Neural cell (in vitro differentiated cells): Measurements from ENCODE around the gene OPRPN. TPM values are rescaled to one million over a fixed set of nuclear protein-coding genes. Genes with fewer than 3 reads are reported as not detected.

Experiments
- H2AFZ ChIP-seq: fragments of 200-600, 300-800 bp; sonication (generic), shearing (Covaris generic); 2 replicates; pipeline ENCODE4 v1.6.0; 2014; ENCODE audit warnings: low read depth, mild to moderate bottlenecking, antibody characterized with exemption, low read length, moderate library complexity
- H3F3A ChIP-seq: fragments of 200-600 bp; shearing (Covaris generic); 2 replicates; pipeline ENCODE4 v1.6.1; 2016; ENCODE audit warnings: mild to moderate bottlenecking, moderate library complexity, mixed read lengths, antibody characterized with exemption, low read length; ENCODE audit not compliant: insufficient read depth, poor library complexity, severe bottlenecking
- H3K27ac ChIP-seq: fragments of 200-600, 300-800 bp; sonication (generic), shearing (Covaris generic); 2 replicates; pipeline ENCODE4 v1.5.1; 2014; ENCODE audit warnings: mild to moderate bottlenecking, low read length, moderate library complexity
- H3K27me3 ChIP-seq: fragments of 300-800, 200-600 bp; sonication (generic), shearing (Covaris generic); 2 replicates; pipeline ENCODE4 v1.6.0; 2014; ENCODE audit warnings: mild to moderate bottlenecking, low read depth, low read length, moderate library complexity; ENCODE audit not compliant: insufficient read depth
- H3K36me3 ChIP-seq: fragments of 300-800, 200-600 bp; sonication (generic), shearing (Covaris generic); 2 replicates; pipeline ENCODE4 v1.5.1; 2014; ENCODE audit warnings: mild to moderate bottlenecking, antibody characterized with exemption, low read length, moderate library complexity; ENCODE audit not compliant: insufficient read depth
- H3K4me2 ChIP-seq: fragments of 300-800, 200-600 bp; sonication (generic), shearing (Covaris generic); 2 replicates; pipeline ENCODE4 v1.6.0; 2014; ENCODE audit warnings: mild to moderate bottlenecking, low read length
- H3K4me3 ChIP-seq: fragments of 300-800, 200-600 bp; sonication (generic), shearing (Covaris generic); 2 replicates; pipeline ENCODE4 v1.5.1; 2014; ENCODE audit warnings: mild to moderate bottlenecking, low read length, moderate library complexity
- H3K79me2 ChIP-seq: fragments of 200-600 bp; shearing (Covaris generic); replicated peaks from 2 replicates; pipeline ENCODE4 v1.6.0; 2014; ENCODE audit warnings: mild to moderate bottlenecking, low read length, moderate library complexity; ENCODE audit not compliant: insufficient read depth
- H3K9ac ChIP-seq: fragments of 300-800, 200-600 bp; sonication (generic), shearing (Covaris generic); 2 replicates; pipeline ENCODE4 v1.6.1; 2016; ENCODE audit warnings: mild to moderate bottlenecking, low read length, mixed read lengths
- H3K9me2 ChIP-seq: fragments of 200-600 bp; shearing (Covaris generic); 2 replicates; pipeline ENCODE4 v1.6.1; 2016; ENCODE audit warnings: mild to moderate bottlenecking, low read length, mixed read lengths; ENCODE audit not compliant: insufficient read depth
- H3K9me3 ChIP-seq: fragments of 200-600, 300-800 bp; sonication (generic), shearing (Covaris generic); 2 replicates; pipeline ENCODE4 v1.6.1; 2016; ENCODE audit warnings: mild to moderate bottlenecking, mixed run types, low read length, moderate library complexity, mixed read lengths
- H4K20me1 ChIP-seq: fragments of 200-600 bp; shearing (Covaris generic); 2 replicates; pipeline ENCODE4 v1.6.1; 2016; ENCODE audit warnings: mild to moderate bottlenecking, mixed run types; ENCODE audit not compliant: insufficient read depth
- EP300 ChIP-seq: fragments of 450-650 bp; conservative IDR thresholded peaks from 2 replicates; pipeline ENCODE4 v1.6.1; 2014; ENCODE audit warnings: antibody characterized with exemption, mild to moderate bottlenecking, moderate library complexity; ENCODE audit not compliant: poor library complexity, severe bottlenecking
- EZH2 ChIP-seq: fragments of 200-600, 300-800 bp; shearing (Covaris generic), sonication (generic); IDR thresholded peaks from 2 replicates; pipeline ENCODE4 v1.6.1; 2014; ENCODE audit warnings: antibody characterized with exemption, low read length, borderline replicate concordance, mild to moderate bottlenecking; ENCODE audit not compliant: insufficient read depth, poor library complexity, severe bottlenecking
- MXI1 ChIP-seq: fragments of 450-650 bp; conservative IDR thresholded peaks from 2 replicates; pipeline ENCODE4 v1.6.1; 2014; ENCODE audit warnings: antibody characterized with exemption, mild to moderate bottlenecking; ENCODE audit not compliant: poor library complexity, severe bottlenecking
- POLR2AphosphoS5 ChIP-seq: IDR thresholded peaks from 2 replicates; pipeline ENCODE4 v1.6.1; 2012
- RAD21 ChIP-seq: fragments of 450-650 bp; conservative IDR thresholded peaks from 2 replicates; pipeline ENCODE4 v1.6.1; 2014; ENCODE audit warnings: antibody characterized with exemption, mild to moderate bottlenecking, moderate library complexity
- SMC3 ChIP-seq: fragments of 450-650 bp; conservative IDR thresholded peaks from 2 replicates; pipeline ENCODE4 v1.6.1; 2014; ENCODE audit warnings: antibody characterized with exemption, mild to moderate bottlenecking, moderate library complexity; ENCODE audit not compliant: poor library complexity
- TAF1 ChIP-seq: IDR thresholded peaks from 2 replicates; pipeline ENCODE4 v1.6.1; 2012; ENCODE audit warnings: low read depth
- polyA plus RNA-seq: library from polyadenylated mRNA; depleted of rRNA; stranded (reverse); fragments of >200 nt; gene quantifications from 2 replicates; pipeline ENCODE4 v1.2.3, GENCODE V29; 2014
- TF ChIP-seq, protein P1 (sequence below): IDR thresholded peaks from 2 replicates; pipeline ENCODE4 v1.6.1; 2012; ENCODE audit warnings: borderline replicate concordance
- TF ChIP-seq, protein P2 (sequence below): fragments of 450-650 bp; IDR thresholded peaks from 2 replicates; pipeline ENCODE4 v1.5.1; 2014; ENCODE audit warnings: antibody characterized with exemption, mild to moderate bottlenecking, moderate library complexity; ENCODE audit not compliant: poor library complexity, severe bottlenecking

OPRPN gene
- polyA plus RNA-seq, 1 donor from 2014 or later: not detected

DNA sequence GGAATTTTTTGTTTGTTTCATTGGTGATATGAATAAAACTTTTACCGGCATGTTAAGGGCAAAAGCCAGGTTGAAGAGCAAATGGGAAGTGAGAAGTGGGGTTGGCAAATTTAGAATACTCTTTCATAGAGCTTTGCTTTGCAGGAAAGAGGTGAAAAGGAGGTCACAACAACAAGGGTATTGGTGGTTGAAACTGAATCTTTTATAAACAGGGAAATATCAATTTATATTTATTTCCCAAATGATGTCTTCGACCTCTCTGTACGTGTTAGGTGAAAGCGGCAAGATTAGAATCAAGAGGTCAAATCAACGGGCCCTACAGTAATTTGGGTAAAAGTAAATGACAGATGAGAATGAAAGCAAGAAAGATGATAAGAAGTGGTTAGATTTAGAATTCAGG, 33.7 kb upstream of the OPRPN start:
- Histone ChIP-seq H3K27ac (no peak overlapping the region), H3K4me3 (no peak overlapping the region), H3K27me3 (no peaks in the 10 kb centered on the region), H3F3A (no peaks in the 10 kb centered on the region), H3K9ac (no peak overlapping the region), H3K36me3 (no peaks in the 10 kb centered on the region), H2AFZ (no peak overlapping the region), H4K20me1 (no peaks in the 10 kb centered on the region), H3K9me2 (no peaks in the 10 kb centered on the region), H3K9me3 (no peaks in the 10 kb centered on the region), H3K79me2 (no peaks in the 10 kb centered on the region), H3K4me2 (no peak overlapping the region)
- TF ChIP-seq, protein P1, sequence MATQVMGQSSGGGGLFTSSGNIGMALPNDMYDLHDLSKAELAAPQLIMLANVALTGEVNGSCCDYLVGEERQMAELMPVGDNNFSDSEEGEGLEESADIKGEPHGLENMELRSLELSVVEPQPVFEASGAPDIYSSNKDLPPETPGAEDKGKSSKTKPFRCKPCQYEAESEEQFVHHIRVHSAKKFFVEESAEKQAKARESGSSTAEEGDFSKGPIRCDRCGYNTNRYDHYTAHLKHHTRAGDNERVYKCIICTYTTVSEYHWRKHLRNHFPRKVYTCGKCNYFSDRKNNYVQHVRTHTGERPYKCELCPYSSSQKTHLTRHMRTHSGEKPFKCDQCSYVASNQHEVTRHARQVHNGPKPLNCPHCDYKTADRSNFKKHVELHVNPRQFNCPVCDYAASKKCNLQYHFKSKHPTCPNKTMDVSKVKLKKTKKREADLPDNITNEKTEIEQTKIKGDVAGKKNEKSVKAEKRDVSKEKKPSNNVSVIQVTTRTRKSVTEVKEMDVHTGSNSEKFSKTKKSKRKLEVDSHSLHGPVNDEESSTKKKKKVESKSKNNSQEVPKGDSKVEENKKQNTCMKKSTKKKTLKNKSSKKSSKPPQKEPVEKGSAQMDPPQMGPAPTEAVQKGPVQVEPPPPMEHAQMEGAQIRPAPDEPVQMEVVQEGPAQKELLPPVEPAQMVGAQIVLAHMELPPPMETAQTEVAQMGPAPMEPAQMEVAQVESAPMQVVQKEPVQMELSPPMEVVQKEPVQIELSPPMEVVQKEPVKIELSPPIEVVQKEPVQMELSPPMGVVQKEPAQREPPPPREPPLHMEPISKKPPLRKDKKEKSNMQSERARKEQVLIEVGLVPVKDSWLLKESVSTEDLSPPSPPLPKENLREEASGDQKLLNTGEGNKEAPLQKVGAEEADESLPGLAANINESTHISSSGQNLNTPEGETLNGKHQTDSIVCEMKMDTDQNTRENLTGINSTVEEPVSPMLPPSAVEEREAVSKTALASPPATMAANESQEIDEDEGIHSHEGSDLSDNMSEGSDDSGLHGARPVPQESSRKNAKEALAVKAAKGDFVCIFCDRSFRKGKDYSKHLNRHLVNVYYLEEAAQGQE: no peak
- TF ChIP-seq, protein P2, sequence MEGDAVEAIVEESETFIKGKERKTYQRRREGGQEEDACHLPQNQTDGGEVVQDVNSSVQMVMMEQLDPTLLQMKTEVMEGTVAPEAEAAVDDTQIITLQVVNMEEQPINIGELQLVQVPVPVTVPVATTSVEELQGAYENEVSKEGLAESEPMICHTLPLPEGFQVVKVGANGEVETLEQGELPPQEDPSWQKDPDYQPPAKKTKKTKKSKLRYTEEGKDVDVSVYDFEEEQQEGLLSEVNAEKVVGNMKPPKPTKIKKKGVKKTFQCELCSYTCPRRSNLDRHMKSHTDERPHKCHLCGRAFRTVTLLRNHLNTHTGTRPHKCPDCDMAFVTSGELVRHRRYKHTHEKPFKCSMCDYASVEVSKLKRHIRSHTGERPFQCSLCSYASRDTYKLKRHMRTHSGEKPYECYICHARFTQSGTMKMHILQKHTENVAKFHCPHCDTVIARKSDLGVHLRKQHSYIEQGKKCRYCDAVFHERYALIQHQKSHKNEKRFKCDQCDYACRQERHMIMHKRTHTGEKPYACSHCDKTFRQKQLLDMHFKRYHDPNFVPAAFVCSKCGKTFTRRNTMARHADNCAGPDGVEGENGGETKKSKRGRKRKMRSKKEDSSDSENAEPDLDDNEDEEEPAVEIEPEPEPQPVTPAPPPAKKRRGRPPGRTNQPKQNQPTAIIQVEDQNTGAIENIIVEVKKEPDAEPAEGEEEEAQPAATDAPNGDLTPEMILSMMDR: no peak
- TF ChIP-seq EP300: no peak
- no peak for TF ChIP-seq TAF1
- TF ChIP-seq SMC3: no peak
- no peak for TF ChIP-seq POLR2AphosphoS5

DNA sequence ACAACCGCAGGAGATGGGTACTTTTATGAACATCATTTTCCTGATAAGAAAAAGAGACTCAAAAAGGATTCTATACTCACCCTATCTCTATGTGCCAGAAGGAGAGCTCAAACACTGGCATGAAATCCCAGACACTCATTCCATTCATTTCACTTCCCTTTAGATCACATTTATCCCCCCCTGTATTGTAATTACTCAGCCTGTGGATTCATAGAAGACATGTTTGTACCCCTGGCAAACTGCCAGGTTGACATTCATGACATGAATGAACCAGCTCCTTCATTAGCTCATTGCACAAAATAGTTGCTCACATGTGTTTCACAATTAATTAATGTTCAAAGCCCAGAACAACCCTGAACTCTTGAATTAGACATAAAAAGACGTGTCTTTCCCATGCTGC, 32.3 kb upstream of the OPRPN start:
- Histone ChIP-seq H3F3A (no peaks in the 10 kb centered on the region), H3K36me3 (no peaks in the 10 kb centered on the region), H3K79me2 (no peaks in the 10 kb centered on the region), H3K9me3 (no peaks in the 10 kb centered on the region), H3K27ac (no peak overlapping the region), H3K27me3 (no peaks in the 10 kb centered on the region), H2AFZ (no peak overlapping the region), H3K9ac (no peak overlapping the region), H3K4me3 (no peak overlapping the region), H3K9me2 (no peaks in the 10 kb centered on the region), H3K4me2 (no peak overlapping the region), H4K20me1 (no peaks in the 10 kb centered on the region)
- TF ChIP-seq EP300 (no peak), POLR2AphosphoS5 (no peak), SMC3 (no peak), MXI1 (no peak), EZH2 (no peak), RAD21 (no peak), TAF1 (no peak)
- TF ChIP-seq, protein P2: no peak
- TF ChIP-seq, protein P1: no peak
